Measurements from ENCODE around the gene TBRG4.
A peak's percentile ranks its signal among the peaks of the same experiment; 100 is the strongest.
"Not testable (repeated sequence)": the region's sequence is repeated elsewhere in the genome, so short reads cannot be mapped to it uniquely, and the experiment has no call there.

TBRG4 gene

GRCh38 chr7:45111298-45112223 lies at the start of gene TBRG4:
Gene TBRG4, minus strand, starts transcription at chr7:45111697. Its CDS starts 2,460 bp downstream, at chr7:45109237.
- DNase-seq = peak; percentile 93 to 96

- DNase-seq = no peak
Measured at GRCh38 chr7:45161138-45161537, 49.6 kb upstream of the TBRG4 start.

GRCh38 chr7:45160417-45160881 lies 49.0 kb upstream of the TBRG4 start:
- no peak for DNase-seq

- no peak for DNase-seq
Measured at GRCh38 chr7:45159296-45159695, 47.8 kb upstream of the TBRG4 start.

- DNase-seq = no peak
Measured at GRCh38 chr7:45158471-45158870, 47.0 kb upstream of the TBRG4 start.

GRCh38 chr7:45157653-45158401 lies 46.3 kb upstream of the TBRG4 start, which contains the start of gene RAMP3:
Gene RAMP3, plus strand, starts transcription at chr7:45157791. Its CDS starts 38 bp downstream, at chr7:45157829.
- DNase-seq = no peak

GRCh38 chr7:45157286-45157652 lies 45.8 kb upstream of the TBRG4 start:
- DNase-seq = no peak

- DNase-seq = no peak
Measured at GRCh38 chr7:45156516-45157272, 45.2 kb upstream of the TBRG4 start.

- DNase-seq = no peak
Measured at GRCh38 chr7:45155941-45156340, 44.4 kb upstream of the TBRG4 start.

GRCh38 chr7:45155357-45155900 lies 43.9 kb upstream of the TBRG4 start:
- no peak for DNase-seq

GRCh38 chr7:45153861-45154260 lies 42.4 kb upstream of the TBRG4 start:
- not testable (repeated sequence) for DNase-seq

GRCh38 chr7:45153233-45153632 lies 41.7 kb upstream of the TBRG4 start:
- DNase-seq = no peak

- no peak for DNase-seq
Measured at GRCh38 chr7:45151967-45152366, 40.5 kb upstream of the TBRG4 start.

- no peak for DNase-seq
Measured at GRCh38 chr7:45151131-45151684, 39.7 kb upstream of the TBRG4 start.

- DNase-seq = no peak
Measured at GRCh38 chr7:45150199-45150598, 38.7 kb upstream of the TBRG4 start.

- no peak for DNase-seq
Measured at GRCh38 chr7:45149606-45150005, 38.1 kb upstream of the TBRG4 start.

GRCh38 chr7:45148653-45148973 lies 37.1 kb upstream of the TBRG4 start:
- DNase-seq = no peak

- no peak for DNase-seq
Measured at GRCh38 chr7:45147858-45148652, 36.6 kb upstream of the TBRG4 start.

- no peak for DNase-seq
Measured at GRCh38 chr7:45146531-45147379, 35.3 kb upstream of the TBRG4 start.

GRCh38 chr7:45145881-45146280 lies 34.4 kb upstream of the TBRG4 start:
- no peak for DNase-seq

GRCh38 chr7:45143616-45144015 lies 32.1 kb upstream of the TBRG4 start:
- DNase-seq = no peak

Measured in stimulated activated CD4-positive, alpha-beta T cell treated with anti-CD3 and anti-CD28 coated beads, Interleukin-2, amount 100 ng/mL, for 24 hours (primary cell).